OCI-LY7 (cell line): ENCODE data around the gene PRPF40B. TPM values are rescaled to one million over a fixed set of nuclear protein-coding genes. Genes with fewer than 3 reads are reported as not detected.

Experiments
- BruUV-seq: library from RNA; stranded (reverse); fragments of 400-500 nt; replicated peaks from 2 replicates; lab custom pipeline; 2021; lab: Mats Ljungman, UMichigan
- CTCF ChIA-PET: fragments of 300-600 bp; sonication (Branson Sonifier 250); formaldehyde crosslinking; loops from one replicate; lab custom pipeline; 2022; ENCODE audit warnings: antibody characterized with exemption; ENCODE audit not compliant: unreplicated experiment; lab: Charles Lee
- POLR2A ChIA-PET: fragments of 300-600 bp; sonication (Branson Sonifier 250); formaldehyde crosslinking; loops from one replicate; lab custom pipeline; 2022; ENCODE audit warnings: antibody characterized with exemption; lab: Charles Lee
- DNase-seq: peaks from one replicate; pipeline ENCODE4 v3.0.0-alpha.2; 2015; ENCODE audit warnings: low spot score
- H2AFZ ChIP-seq: fragments of 200-600 bp; sonication (generic), shearing (Covaris generic); 2 replicates; pipeline ENCODE4 v1.6.1; 2014; ENCODE audit warnings: mild to moderate bottlenecking, antibody characterized with exemption, low read length, moderate library complexity
- H3K27ac ChIP-seq: fragments of 200-600 bp; sonication (generic); 2 replicates; pipeline ENCODE4 v1.5.1; 2014; ENCODE audit warnings: mixed run types, low read depth, mild to moderate bottlenecking, moderate library complexity, low read length, inconsistent platforms; ENCODE audit not compliant: poor library complexity, severe bottlenecking
- H3K36me3 ChIP-seq: fragments of 200-600 bp; sonication (generic); 2 replicates; pipeline ENCODE4 v1.6.1; 2014; ENCODE audit warnings: mild to moderate bottlenecking, antibody characterized with exemption, low read length, moderate library complexity, mixed read lengths; ENCODE audit not compliant: insufficient read depth
- H3K4me1 ChIP-seq: fragments of 200-600 bp; sonication (generic); 2 replicates; pipeline ENCODE4 v1.5.1; 2014; ENCODE audit warnings: mild to moderate bottlenecking, low read length; ENCODE audit not compliant: insufficient read depth, poor library complexity, severe bottlenecking
- H3K4me2 ChIP-seq: fragments of 200-600 bp; sonication (generic); 2 replicates; pipeline ENCODE4 v1.6.1; 2014; ENCODE audit warnings: mild to moderate bottlenecking, low read length
- H3K4me3 ChIP-seq: fragments of 200-600 bp; sonication (generic); 2 replicates; pipeline ENCODE4 v1.5.1; 2014; ENCODE audit warnings: mild to moderate bottlenecking, low read depth, low read length; ENCODE audit not compliant: poor library complexity, severe bottlenecking
- H3K79me2 ChIP-seq: fragments of 200-600 bp; sonication (generic); 2 replicates; pipeline ENCODE4 v1.6.1; 2016; ENCODE audit warnings: low read depth, mild to moderate bottlenecking, low read length, moderate library complexity, mixed read lengths; ENCODE audit not compliant: insufficient read depth
- H3K9me2 ChIP-seq: fragments of 200-600 bp; sonication (generic); 2 replicates; pipeline ENCODE4 v1.6.1; 2016; ENCODE audit warnings: mild to moderate bottlenecking, low read length, mixed read lengths; ENCODE audit not compliant: insufficient read depth
- H3K9me3 ChIP-seq: fragments of 200-600 bp; sonication (generic); 2 replicates; pipeline ENCODE4 v1.6.1; 2014; ENCODE audit warnings: mild to moderate bottlenecking, mixed run types, low read length, mixed read lengths
- H4K20me1 ChIP-seq: fragments of 200-600 bp; sonication (generic); 2 replicates; pipeline ENCODE4 v1.6.1; 2014; ENCODE audit warnings: mild to moderate bottlenecking, antibody characterized with exemption, low read length, moderate library complexity, mixed read lengths; ENCODE audit not compliant: insufficient read depth
- EZH2phosphoT487 ChIP-seq: fragments of 200-600 bp; sonication (generic); IDR thresholded peaks from 2 replicates; pipeline ENCODE4 v1.6.1; 2018; ENCODE audit warnings: low read depth, borderline replicate concordance, mild to moderate bottlenecking, mixed run types, antibody characterized with exemption, low read length, moderate library complexity, mixed read lengths
- intact Hi-C: fragments of 100-400 bp; cut with micrococcal nuclease; formaldehyde crosslinking; loops from one replicate; pipeline ENCODE4 v1.10.0; 2022; ENCODE audit not compliant: unreplicated experiment
- total RNA-seq, 2 experiments: library from RNA; depleted of rRNA in 1 of 2; stranded (reverse); fragments of >200 nt in 1 of 2; shearing (Covaris generic) in 1 of 2; gene quantifications; 2 replicates each; pipeline ENCODE4 v1.2.3, GENCODE V29; 2014 to 2022
- TF ChIP-seq, protein P1 (sequence below): fragments of 200-600 bp; sonication (generic); conservative IDR thresholded peaks from 2 replicates; pipeline ENCODE4 v1.5.1; 2014; ENCODE audit warnings: mild to moderate bottlenecking, antibody characterized with exemption, low read length, moderate library complexity, mixed read lengths

PRPF40B gene
- total RNA-seq, 2 experiments from 2014 or later = 11.3 to 26.3 TPM

DNA sequence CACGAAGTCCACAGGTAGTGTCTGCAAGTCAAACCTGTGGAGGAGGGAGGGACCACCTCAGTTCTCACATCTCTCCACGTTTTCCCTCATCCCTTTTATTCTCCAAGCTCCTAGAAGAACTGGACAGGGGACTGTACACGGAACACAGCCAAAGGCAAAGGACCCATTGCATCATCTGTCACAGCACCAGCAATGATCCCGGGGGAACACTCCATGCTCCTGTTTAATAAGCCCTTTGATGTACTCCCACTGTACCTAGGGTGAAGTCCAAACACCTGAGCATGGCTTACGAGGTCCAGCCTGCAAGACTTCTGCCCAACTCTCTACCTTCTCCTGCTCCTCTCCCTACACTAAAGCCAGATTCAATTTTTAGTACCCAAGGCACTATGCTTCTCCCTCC is 26.5 kb downstream of the PRPF40B start:
- Histone ChIP-seq H3K27ac (no peak overlapping the region), H3K4me3 (no peak overlapping the region), H2AFZ (no peak overlapping the region), H3K9me3 (no peaks in the 10 kb centered on the region), H3K9me2 (no peaks in the 10 kb centered on the region), H3K36me3 (peaks cover 58% of the 10 kb centered on the region), H3K4me2 (no peak overlapping the region), H3K79me2 (no peaks in the 10 kb centered on the region), H3K4me1 (peaks cover 14% of the 10 kb centered on the region), H4K20me1 (no peaks in the 10 kb centered on the region)
- TF ChIP-seq EZH2phosphoT487 = no peak
- TF ChIP-seq, protein P1, sequence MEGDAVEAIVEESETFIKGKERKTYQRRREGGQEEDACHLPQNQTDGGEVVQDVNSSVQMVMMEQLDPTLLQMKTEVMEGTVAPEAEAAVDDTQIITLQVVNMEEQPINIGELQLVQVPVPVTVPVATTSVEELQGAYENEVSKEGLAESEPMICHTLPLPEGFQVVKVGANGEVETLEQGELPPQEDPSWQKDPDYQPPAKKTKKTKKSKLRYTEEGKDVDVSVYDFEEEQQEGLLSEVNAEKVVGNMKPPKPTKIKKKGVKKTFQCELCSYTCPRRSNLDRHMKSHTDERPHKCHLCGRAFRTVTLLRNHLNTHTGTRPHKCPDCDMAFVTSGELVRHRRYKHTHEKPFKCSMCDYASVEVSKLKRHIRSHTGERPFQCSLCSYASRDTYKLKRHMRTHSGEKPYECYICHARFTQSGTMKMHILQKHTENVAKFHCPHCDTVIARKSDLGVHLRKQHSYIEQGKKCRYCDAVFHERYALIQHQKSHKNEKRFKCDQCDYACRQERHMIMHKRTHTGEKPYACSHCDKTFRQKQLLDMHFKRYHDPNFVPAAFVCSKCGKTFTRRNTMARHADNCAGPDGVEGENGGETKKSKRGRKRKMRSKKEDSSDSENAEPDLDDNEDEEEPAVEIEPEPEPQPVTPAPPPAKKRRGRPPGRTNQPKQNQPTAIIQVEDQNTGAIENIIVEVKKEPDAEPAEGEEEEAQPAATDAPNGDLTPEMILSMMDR = no peak
- POLR2A ChIA-PET = no interaction called here
- CTCF ChIA-PET = no interaction called here
- intact Hi-C loops = no loop called here
- BruUV-seq = no TSS peak
- no peak for DNase-seq

DNA sequence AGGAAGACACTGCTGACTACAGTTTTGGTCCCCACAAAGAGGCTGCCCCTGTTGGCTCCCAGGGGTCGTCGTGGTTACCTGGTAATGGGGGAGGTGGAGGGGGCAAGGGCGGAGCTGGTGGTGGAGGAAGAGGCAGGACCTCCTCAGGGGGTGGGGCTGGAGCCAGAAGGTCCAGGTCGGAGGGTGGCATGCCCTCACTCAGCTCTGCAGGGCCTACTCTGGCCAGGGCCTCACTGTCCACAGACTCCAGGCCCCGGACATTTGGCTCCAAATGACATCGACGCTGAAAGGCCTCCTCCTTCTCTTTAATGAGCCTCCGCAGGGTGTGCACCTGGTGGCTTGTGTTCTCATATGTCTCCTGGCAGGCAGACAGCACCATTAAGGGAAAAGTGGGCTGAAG is 28.5 kb downstream of the PRPF40B start:
- Histone ChIP-seq H4K20me1 (no peaks in the 10 kb centered on the region), H3K36me3 (peaks cover 59% of the 10 kb centered on the region), H3K27ac (no peak overlapping the region), H3K79me2 (no peaks in the 10 kb centered on the region), H3K4me2 (no peak overlapping the region), H2AFZ (no peak overlapping the region), H3K4me1 (peaks cover 6% of the 10 kb centered on the region), H3K9me3 (no peaks in the 10 kb centered on the region), H3K4me3 (no peak overlapping the region), H3K9me2 (no peaks in the 10 kb centered on the region)
- no TSS peak for BruUV-seq
- POLR2A ChIA-PET = interaction anchor here (1.0 kb wide), 1 partner anchor 23 kb away, joined by 3 read pairs; no protein-coding TSS in a partner anchor
- TF ChIP-seq, protein P1 = no peak
- TF ChIP-seq EZH2phosphoT487 = no peak
- no peak for DNase-seq
- CTCF ChIA-PET = no interaction called here
- intact Hi-C loops = no loop called here

GRCh38 chr12:49652921-49653520 is 29.7 kb downstream of the PRPF40B start:
- Histone ChIP-seq H3K27ac (no peak overlapping the region), H4K20me1 (no peaks in the 10 kb centered on the region), H3K9me3 (no peaks in the 10 kb centered on the region), H3K79me2 (no peaks in the 10 kb centered on the region), H3K4me2 (no peak overlapping the region), H3K4me1 (peaks cover 6% of the 10 kb centered on the region), H2AFZ (no peak overlapping the region), H3K9me2 (no peaks in the 10 kb centered on the region), H3K36me3 (peaks cover 67% of the 10 kb centered on the region), H3K4me3 (no peak overlapping the region)
- TF ChIP-seq, protein P1 = no peak
- no peak for TF ChIP-seq EZH2phosphoT487
- BruUV-seq = no TSS peak
- intact Hi-C loops = no loop called here
- ChIA-PET POLR2A (interaction anchor here (0.6 to 3.7 kb wide), 2 partner anchors 10 to 255 kb away, joined by 3 to 15 read pairs; no protein-coding TSS in a partner anchor), CTCF (no interaction called here)
- no peak for DNase-seq
